Activated T-cell treated with anti-CD3 and anti-CD28 coated beads, Interleukin-2, amount 50 U/mL, for 24 hours (primary cell): Measurements from ENCODE around the gene SEMA5A.

Source experiments
- DNase-seq: peaks from one replicate; pipeline ENCODE4 v3.0.0-alpha.2; 2020
- H3K27ac Mint-ChIP-seq: 2 replicates; pipeline ENCODE4 v1.8.0; 2020; ENCODE audit warnings: mild to moderate bottlenecking, mixed read lengths
- H3K27me3 Mint-ChIP-seq: 2 replicates; pipeline ENCODE4 v1.8.0; 2020; ENCODE audit warnings: mixed read lengths
- H3K36me3 Mint-ChIP-seq: 2 replicates; pipeline ENCODE4 v1.8.0; 2020; ENCODE audit warnings: low read depth, mixed read lengths
- H3K4me1 Mint-ChIP-seq: 2 replicates; pipeline ENCODE4 v1.8.0; 2020; ENCODE audit warnings: low read depth, mixed read lengths
- H3K4me3 Mint-ChIP-seq: 2 replicates; pipeline ENCODE4 v1.8.0; 2020; ENCODE audit warnings: mild to moderate bottlenecking, moderate library complexity, mixed read lengths
- H3K9me3 Mint-ChIP-seq: 2 replicates; pipeline ENCODE4 v1.8.0; 2020; ENCODE audit warnings: mixed read lengths

SEMA5A gene

GRCh38 chr5:9513827-9514226 lies 32.0 kb downstream of the SEMA5A start:
- H3K36me3 Mint-ChIP-seq: no peaks in the 10 kb centered on the region

DNA sequence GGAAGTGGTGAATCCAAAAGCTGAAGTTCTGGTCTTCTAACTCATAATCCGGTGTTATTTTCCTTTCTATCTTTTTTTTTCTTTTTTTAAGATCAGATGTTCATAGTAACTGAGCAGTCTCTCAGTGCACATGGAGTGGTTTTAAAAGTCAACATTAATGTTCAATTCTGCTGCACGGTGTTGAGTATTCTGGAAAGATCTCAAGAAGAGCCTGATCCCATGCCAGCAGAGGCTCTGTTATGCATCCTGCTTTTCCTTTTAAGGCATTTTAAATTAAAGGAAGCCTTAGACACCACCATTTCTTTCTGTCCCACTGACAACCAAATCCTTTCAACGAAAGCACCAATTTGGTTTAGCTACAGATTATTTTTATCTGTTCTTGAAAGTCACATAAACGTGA lies 33.4 kb downstream of the SEMA5A start:
- Mint-ChIP-seq H3K27ac (no peak overlapping the region), H3K4me1 (no peaks in the 10 kb centered on the region), H3K4me3 (no peak overlapping the region), H3K36me3 (no peaks in the 10 kb centered on the region), H3K9me3 (peaks cover 3% of the 10 kb centered on the region), H3K27me3 (no peaks in the 10 kb centered on the region)
- no peak for DNase-seq

More at GRCh38 chr5:9513827-9514226, 32.0 kb downstream of the SEMA5A start:
- DNase-seq: no peak
- no peak overlapping the region for H3K27ac Mint-ChIP-seq
- no peaks in the 10 kb centered on the region for H3K4me1 Mint-ChIP-seq
- H3K4me3 Mint-ChIP-seq: no peak overlapping the region
- H3K27me3 Mint-ChIP-seq: no peaks in the 10 kb centered on the region
- H3K9me3 Mint-ChIP-seq: no peaks in the 10 kb centered on the region

GRCh38 chr5:9507974-9508373 lies 37.9 kb downstream of the SEMA5A start:
- Mint-ChIP-seq H3K36me3 (no peaks in the 10 kb centered on the region), H3K27ac (no peak overlapping the region), H3K27me3 (no peaks in the 10 kb centered on the region), H3K4me3 (no peak overlapping the region), H3K9me3 (peaks cover 3% of the 10 kb centered on the region), H3K4me1 (no peaks in the 10 kb centered on the region)
- DNase-seq: no peak

DNA sequence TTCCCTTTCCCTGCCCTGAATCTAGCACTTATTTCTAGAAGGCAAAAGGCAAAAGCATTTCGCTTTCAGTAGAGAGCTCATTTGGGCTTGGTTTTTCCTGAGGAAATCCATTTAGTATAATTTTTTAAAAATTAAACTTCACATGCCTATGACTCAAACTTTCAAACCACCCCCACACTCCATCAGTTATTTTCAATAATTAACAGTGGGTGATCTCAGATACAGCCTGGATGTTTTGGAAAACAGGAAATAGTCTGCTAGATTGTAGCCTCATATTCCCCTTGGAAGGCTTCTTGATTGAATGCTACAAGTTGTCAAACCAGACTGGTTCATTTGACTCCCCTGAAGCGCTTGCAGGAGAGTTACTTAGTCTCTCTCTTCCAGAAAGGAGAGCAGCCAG lies 40.6 kb downstream of the SEMA5A start:
- Mint-ChIP-seq H3K36me3 (no peaks in the 10 kb centered on the region), H3K4me1 (no peaks in the 10 kb centered on the region), H3K27ac (no peak overlapping the region), H3K4me3 (no peak overlapping the region), H3K27me3 (no peaks in the 10 kb centered on the region), H3K9me3 (peaks cover 3% of the 10 kb centered on the region)
- no peak for DNase-seq

DNA sequence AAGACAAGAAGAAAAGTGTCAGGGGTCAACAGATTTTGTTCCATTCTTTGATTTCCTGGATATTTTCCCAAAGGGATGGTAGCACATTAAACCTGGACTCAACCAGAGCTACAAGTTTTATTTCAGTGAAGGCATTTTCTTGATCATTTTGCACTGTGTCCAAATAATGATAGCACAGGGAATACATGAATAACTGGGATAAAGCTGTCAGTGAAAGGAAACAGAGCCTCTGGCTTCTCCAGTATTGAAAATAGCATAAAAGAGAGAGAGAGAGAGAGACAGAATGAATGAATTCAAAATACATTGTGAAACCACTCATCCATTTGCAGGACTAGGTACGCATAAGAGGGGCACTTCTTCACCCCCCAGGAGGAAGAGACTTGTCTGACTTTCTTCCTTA lies 43.0 kb downstream of the SEMA5A start:
- Mint-ChIP-seq H3K36me3 (no peaks in the 10 kb centered on the region), H3K27me3 (no peaks in the 10 kb centered on the region), H3K4me3 (no peak overlapping the region), H3K4me1 (no peaks in the 10 kb centered on the region), H3K9me3 (no peaks in the 10 kb centered on the region), H3K27ac (no peak overlapping the region)
- no peak for DNase-seq

GRCh38 chr5:9502050-9502834 lies 43.6 kb downstream of the SEMA5A start:
- Mint-ChIP-seq H3K27me3 (no peaks in the 10 kb centered on the region), H3K27ac (no peak overlapping the region), H3K4me1 (no peaks in the 10 kb centered on the region), H3K4me3 (no peak overlapping the region), H3K36me3 (no peaks in the 10 kb centered on the region), H3K9me3 (no peaks in the 10 kb centered on the region)
- DNase-seq: no peak

DNA sequence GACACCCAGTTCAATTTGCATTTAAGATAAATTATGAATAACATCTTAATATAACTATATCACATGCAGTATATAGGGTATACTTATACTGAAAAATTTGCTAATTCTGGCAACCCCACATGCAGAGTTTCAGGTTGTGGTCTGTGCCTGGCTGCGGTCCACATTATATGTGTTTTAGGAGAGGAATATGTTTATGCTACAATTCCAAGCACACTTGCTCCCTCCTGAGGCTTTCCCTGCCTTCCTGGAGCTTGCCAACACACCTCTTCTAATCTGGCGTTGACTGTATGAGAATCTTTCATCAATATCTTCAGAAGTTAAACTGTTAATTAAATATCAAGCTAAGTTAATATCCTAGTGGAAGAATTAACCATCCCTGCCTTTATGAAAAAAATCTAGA lies 45.2 kb downstream of the SEMA5A start:
- Mint-ChIP-seq H3K9me3 (no peaks in the 10 kb centered on the region), H3K4me3 (no peak overlapping the region), H3K4me1 (no peaks in the 10 kb centered on the region), H3K36me3 (no peaks in the 10 kb centered on the region), H3K27ac (no peak overlapping the region), H3K27me3 (no peaks in the 10 kb centered on the region)
- no peak for DNase-seq

GRCh38 chr5:9500193-9500592 lies 45.7 kb downstream of the SEMA5A start:
- H3K27me3 Mint-ChIP-seq: no peaks in the 10 kb centered on the region
- DNase-seq: no peak
- H3K36me3 Mint-ChIP-seq: no peaks in the 10 kb centered on the region
- no peak overlapping the region for H3K27ac Mint-ChIP-seq
- no peak overlapping the region for H3K4me3 Mint-ChIP-seq
- no peaks in the 10 kb centered on the region for H3K9me3 Mint-ChIP-seq
- no peaks in the 10 kb centered on the region for H3K4me1 Mint-ChIP-seq

GRCh38 chr5:9499498-9499876 lies 46.4 kb downstream of the SEMA5A start:
- Mint-ChIP-seq H3K36me3 (no peaks in the 10 kb centered on the region), H3K27me3 (no peaks in the 10 kb centered on the region), H3K27ac (no peak overlapping the region), H3K4me1 (no peaks in the 10 kb centered on the region), H3K9me3 (no peaks in the 10 kb centered on the region), H3K4me3 (no peak overlapping the region)
- DNase-seq: no peak

GRCh38 chr5:9498541-9499497 lies 47.1 kb downstream of the SEMA5A start:
- no peaks in the 10 kb centered on the region for H3K9me3 Mint-ChIP-seq
- H3K4me3 Mint-ChIP-seq: no peak overlapping the region
- no peaks in the 10 kb centered on the region for H3K36me3 Mint-ChIP-seq
- no peak overlapping the region for H3K27ac Mint-ChIP-seq
- DNase-seq: no peak
- no peaks in the 10 kb centered on the region for H3K27me3 Mint-ChIP-seq
- no peaks in the 10 kb centered on the region for H3K4me1 Mint-ChIP-seq

DNA sequence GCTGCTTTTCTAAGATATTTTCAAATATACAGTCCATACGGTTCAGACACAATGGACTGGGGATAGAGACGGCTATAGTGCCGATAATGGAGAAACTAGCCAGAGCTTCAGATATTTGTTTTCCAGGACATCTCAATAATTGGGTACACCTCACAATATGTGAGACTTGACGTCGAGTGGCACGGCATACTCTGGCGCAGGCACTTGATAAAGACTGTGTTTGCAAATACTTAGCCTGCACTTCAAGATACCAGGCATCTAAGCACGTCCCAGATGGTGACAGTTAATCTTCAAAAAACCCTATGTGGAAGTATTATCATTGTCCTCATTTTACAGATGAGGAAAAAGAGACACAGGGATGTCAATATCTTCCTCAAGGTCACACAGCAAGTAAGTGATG lies 48.5 kb downstream of the SEMA5A start:
- H3K4me1 Mint-ChIP-seq: no peaks in the 10 kb centered on the region
- H3K4me3 Mint-ChIP-seq: no peak overlapping the region
- H3K27me3 Mint-ChIP-seq: no peaks in the 10 kb centered on the region
- no peak overlapping the region for H3K27ac Mint-ChIP-seq
- H3K36me3 Mint-ChIP-seq: no peaks in the 10 kb centered on the region
- DNase-seq: no peak
- peaks cover 2% of the 10 kb centered on the region for H3K9me3 Mint-ChIP-seq

- Mint-ChIP-seq H3K27me3 (no peaks in the 10 kb centered on the region), H3K4me1 (no peaks in the 10 kb centered on the region), H3K9me3 (peaks cover 2% of the 10 kb centered on the region), H3K36me3 (no peaks in the 10 kb centered on the region), H3K27ac (no peak overlapping the region), H3K4me3 (no peak overlapping the region)
- no peak for DNase-seq
These were observed 49.1 kb downstream of the SEMA5A start for GRCh38 chr5:9496801-9497200.

DNA sequence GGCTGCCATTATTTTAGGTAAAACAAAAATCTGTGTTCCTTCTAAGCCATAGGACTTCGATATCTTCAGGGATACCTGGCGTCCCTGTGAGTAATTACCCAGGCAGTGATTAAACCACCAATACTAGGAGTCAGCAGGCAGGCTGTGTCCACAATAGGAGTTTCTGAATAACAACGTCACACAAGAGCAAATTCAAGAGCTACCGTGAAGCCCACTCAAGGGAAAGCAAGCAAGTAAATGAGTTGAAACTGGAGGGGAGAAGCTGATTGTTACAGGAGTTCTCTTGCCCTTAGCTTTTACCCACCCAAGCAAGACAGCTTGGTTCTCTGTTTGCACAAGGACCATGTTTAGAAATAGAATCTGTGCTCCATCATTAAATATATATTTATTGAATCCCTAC lies 50.8 kb downstream of the SEMA5A start:
- H3K36me3 Mint-ChIP-seq: no peaks in the 10 kb centered on the region
- H3K27me3 Mint-ChIP-seq: no peaks in the 10 kb centered on the region
- peaks cover 2% of the 10 kb centered on the region for H3K9me3 Mint-ChIP-seq
- H3K4me3 Mint-ChIP-seq: no peak overlapping the region
- no peak for DNase-seq
- no peak overlapping the region for H3K27ac Mint-ChIP-seq
- no peaks in the 10 kb centered on the region for H3K4me1 Mint-ChIP-seq

DNA sequence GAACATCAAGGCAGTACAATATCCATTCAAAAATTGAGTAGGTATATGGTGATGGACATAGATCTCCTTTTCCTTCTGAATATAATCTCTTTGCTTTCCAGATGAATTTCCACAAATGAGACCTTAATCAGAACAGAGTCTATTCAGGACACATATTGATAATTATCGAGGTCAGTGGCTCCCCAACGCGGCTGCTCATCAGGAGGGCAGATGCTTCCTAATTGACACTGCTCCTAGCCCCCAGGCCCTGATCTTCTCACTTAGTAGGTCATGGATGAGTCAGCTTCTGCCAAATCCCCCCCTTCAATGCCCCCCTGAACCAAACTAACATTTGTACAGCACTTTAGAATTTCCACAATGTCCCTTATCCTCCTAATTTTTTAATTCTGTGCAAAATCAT lies 51.6 kb downstream of the SEMA5A start:
- Mint-ChIP-seq H3K9me3 (peaks cover 2% of the 10 kb centered on the region), H3K27me3 (no peaks in the 10 kb centered on the region), H3K4me1 (no peaks in the 10 kb centered on the region), H3K4me3 (no peak overlapping the region), H3K27ac (no peak overlapping the region), H3K36me3 (no peaks in the 10 kb centered on the region)
- no peak for DNase-seq

- no peaks in the 10 kb centered on the region for H3K27me3 Mint-ChIP-seq
- no peak overlapping the region for H3K27ac Mint-ChIP-seq
- H3K4me1 Mint-ChIP-seq: no peaks in the 10 kb centered on the region
- peaks cover 5% of the 10 kb centered on the region for H3K9me3 Mint-ChIP-seq
- H3K36me3 Mint-ChIP-seq: no peaks in the 10 kb centered on the region
- no peak overlapping the region for H3K4me3 Mint-ChIP-seq
- no peak for DNase-seq
These were observed 55.3 kb downstream of the SEMA5A start for GRCh38 chr5:9490494-9491097.
